ENCODE measurements around the gene MROH9. TPM values are rescaled to one million over a fixed set of nuclear protein-coding genes. Genes with fewer than 3 reads are reported as not detected.

The MROH9 gene
- total RNA-seq: not detected
- polyA plus RNA-seq: not detected

GRCh38 chr1:170935231-170935630 is at the start of gene MROH9:
MROH9 (plus strand) TSS chr1:170935534; CDS start chr1:170945557, 10,023 bp downstream.
- 83 to 89% methylated on average over 2 of the region's 2 CpGs for WGBS, 2 donors
- Histone ChIP-seq H3K27me3 (no peaks in the 10 kb centered on the region), H3K9me3 (no peaks in the 10 kb centered on the region), H3K4me3 (no peak within 1 kb of the TSS), H3K36me3 (no peaks in the 10 kb centered on the region), H3K27ac (no peak within 1 kb of the TSS), H3K4me1 (peaks cover 0 to under 1% (median 0%) of the 10 kb centered on the region in 4 donors)
- TF ChIP-seq POLR2A (IDR thresholded peaks at IDR 0.05) (no peak), POLR2AphosphoS5 (IDR thresholded peaks at IDR 0.05) (no peak), EP300 (IDR thresholded peaks at IDR 0.05) (no peak)
- TF ChIP-seq, protein P1, sequence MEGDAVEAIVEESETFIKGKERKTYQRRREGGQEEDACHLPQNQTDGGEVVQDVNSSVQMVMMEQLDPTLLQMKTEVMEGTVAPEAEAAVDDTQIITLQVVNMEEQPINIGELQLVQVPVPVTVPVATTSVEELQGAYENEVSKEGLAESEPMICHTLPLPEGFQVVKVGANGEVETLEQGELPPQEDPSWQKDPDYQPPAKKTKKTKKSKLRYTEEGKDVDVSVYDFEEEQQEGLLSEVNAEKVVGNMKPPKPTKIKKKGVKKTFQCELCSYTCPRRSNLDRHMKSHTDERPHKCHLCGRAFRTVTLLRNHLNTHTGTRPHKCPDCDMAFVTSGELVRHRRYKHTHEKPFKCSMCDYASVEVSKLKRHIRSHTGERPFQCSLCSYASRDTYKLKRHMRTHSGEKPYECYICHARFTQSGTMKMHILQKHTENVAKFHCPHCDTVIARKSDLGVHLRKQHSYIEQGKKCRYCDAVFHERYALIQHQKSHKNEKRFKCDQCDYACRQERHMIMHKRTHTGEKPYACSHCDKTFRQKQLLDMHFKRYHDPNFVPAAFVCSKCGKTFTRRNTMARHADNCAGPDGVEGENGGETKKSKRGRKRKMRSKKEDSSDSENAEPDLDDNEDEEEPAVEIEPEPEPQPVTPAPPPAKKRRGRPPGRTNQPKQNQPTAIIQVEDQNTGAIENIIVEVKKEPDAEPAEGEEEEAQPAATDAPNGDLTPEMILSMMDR (IDR thresholded peaks at IDR 0.05): no peak
- intact Hi-C loops (cut with DNase I): no loop called here
- no peak for DNase-seq

- H3K4me1 ChIP-seq: no peaks in the 10 kb centered on the region
- H3K4me3 ChIP-seq: no peak overlapping the region
- no peak overlapping the region for H3K27ac ChIP-seq
- H3K36me3 ChIP-seq: no peaks in the 10 kb centered on the region
- no peak for TF ChIP-seq EP300 (IDR thresholded peaks at IDR 0.05)
- no peak for TF ChIP-seq POLR2A (IDR thresholded peaks at IDR 0.05)
- TF ChIP-seq POLR2AphosphoS5 (IDR thresholded peaks at IDR 0.05): no peak
- TF ChIP-seq, protein P1 (IDR thresholded peaks at IDR 0.05): no peak
- intact Hi-C loops (cut with DNase I): no loop called here
- DNase-seq: no peak
- no peaks in the 10 kb centered on the region for H3K9me3 ChIP-seq
- WGBS, 2 donors: 13 to 52% methylated on average over 3 of the region's 3 CpGs
- H3K27me3 ChIP-seq: no peaks in the 10 kb centered on the region
These were observed 49.8 kb upstream of the MROH9 start for GRCh38 chr1:170885551-170885950.

GRCh38 chr1:170886460-170886859 is 48.9 kb upstream of the MROH9 start:
- intact Hi-C loops (cut with DNase I): no loop called here
- 25 to 61% methylated on average over 3 of the region's 3 CpGs for WGBS, 2 donors
- no peaks in the 10 kb centered on the region for H3K36me3 ChIP-seq
- TF ChIP-seq, protein P1 (IDR thresholded peaks at IDR 0.05): no peak
- no peak for TF ChIP-seq POLR2A (IDR thresholded peaks at IDR 0.05)
- no peak for TF ChIP-seq POLR2AphosphoS5 (IDR thresholded peaks at IDR 0.05)
- TF ChIP-seq EP300 (IDR thresholded peaks at IDR 0.05): no peak
- no peak overlapping the region for H3K27ac ChIP-seq
- DNase-seq: no peak
- H3K27me3 ChIP-seq: no peaks in the 10 kb centered on the region
- no peaks in the 10 kb centered on the region for H3K9me3 ChIP-seq
- H3K4me1 ChIP-seq: no peaks in the 10 kb centered on the region
- H3K4me3 ChIP-seq: no peak overlapping the region

DNA sequence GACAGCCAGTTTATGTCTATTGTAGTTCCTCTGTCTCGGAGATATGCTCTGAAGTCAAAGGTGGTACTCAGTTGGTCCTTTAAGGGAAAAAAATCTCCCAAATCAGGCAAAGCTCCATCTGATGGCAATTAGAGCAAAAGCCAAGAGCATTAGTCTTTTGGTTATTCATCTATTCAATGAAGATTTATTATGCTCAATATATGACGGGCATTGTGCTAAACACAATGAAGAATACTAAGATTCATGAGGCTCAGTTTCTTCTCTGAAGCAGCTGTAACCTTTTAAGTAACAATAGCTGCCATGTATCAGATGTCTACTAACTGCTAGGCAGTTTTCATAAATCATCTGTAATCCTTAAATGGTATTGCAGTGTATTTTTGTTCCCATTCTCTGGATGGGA is 47.6 kb upstream of the MROH9 start:
- intact Hi-C loops (cut with DNase I): no loop called here
- 88 to 89% methylated on average over 2 of the region's 2 CpGs for WGBS, 2 donors

More for the DNA sequence above, 47.6 kb upstream of the MROH9 start:
- H3K27ac ChIP-seq: no peak overlapping the region
- no peaks in the 10 kb centered on the region for H3K9me3 ChIP-seq
- H3K4me3 ChIP-seq: no peak overlapping the region
- TF ChIP-seq, protein P1 (IDR thresholded peaks at IDR 0.05): no peak
- TF ChIP-seq POLR2A (IDR thresholded peaks at IDR 0.05): no peak
- TF ChIP-seq POLR2AphosphoS5 (IDR thresholded peaks at IDR 0.05): no peak
- no peak for TF ChIP-seq EP300 (IDR thresholded peaks at IDR 0.05)
- no peaks in the 10 kb centered on the region for H3K36me3 ChIP-seq
- no peaks in the 10 kb centered on the region for H3K27me3 ChIP-seq
- no peaks in the 10 kb centered on the region for H3K4me1 ChIP-seq
- DNase-seq: no peak

All from sigmoid colon (tissue), 7 donors.